HL-60 (cell line): Measurements from ENCODE around the gene ANO2.

Experiments used
- CTCF ChIP-seq: IDR thresholded peaks from one replicate; pipeline ENCODE4 v1.5.1; 2011; ENCODE audit warnings: low read length, control low read depth, inconsistent platforms; ENCODE audit not compliant: insufficient read depth
- GABPA ChIP-seq: IDR thresholded peaks from 2 replicates; pipeline ENCODE4 v1.6.1; 2012; ENCODE audit warnings: low read depth
- POLR2AphosphoS5 ChIP-seq: IDR thresholded peaks from 2 replicates; pipeline ENCODE4 v1.6.1; 2012; ENCODE audit warnings: low read depth
- REST ChIP-seq: IDR thresholded peaks from 2 replicates; pipeline ENCODE4 v1.6.1; 2012; ENCODE audit warnings: low read depth; ENCODE audit not compliant: insufficient replicate concordance
- SPI1 ChIP-seq: IDR thresholded peaks from 2 replicates; pipeline ENCODE4 v1.6.1; 2012; ENCODE audit warnings: low read depth, mild to moderate bottlenecking, borderline replicate concordance

- TF ChIP-seq CTCF (no peak), REST (no peak), SPI1 (no peak), GABPA (no peak), POLR2AphosphoS5 (no peak)
Measured at GRCh38 chr12:5620896-5621295, 324.2 kb downstream of the ANO2 start.
